Right atrium auricular region (tissue), 2 donors: ENCODE data around the gene PPFIA3. TPM values are rescaled to one million over a fixed set of nuclear protein-coding genes. Genes with fewer than 3 reads are reported as not detected.

Source experiments
- DNase-seq: peaks from one replicate; pipeline ENCODE4 v3.0.0-alpha.2; 2019; ENCODE audit warnings: low spot score
- H3K27ac ChIP-seq, 2 donors: fragments of 200-600 bp; sonication (generic); 1 replicate in 1 of 2; 2 replicates in 1 of 2; pipeline ENCODE4 v1.5.1; 2016 to 2019
- H3K27me3 ChIP-seq, 2 donors: fragments of 200-600 bp; sonication (generic); one replicate each; pipeline versions ENCODE4 v1.5.1 to v1.6.0; 2017 to 2019
- H3K36me3 ChIP-seq: fragments of 200-600 bp; sonication (generic); one replicate; pipeline ENCODE4 v1.5.1; 2016
- H3K4me1 ChIP-seq, 2 donors: fragments of 200-600 bp; sonication (generic); one replicate each; pipeline versions ENCODE4 v1.5.1 to v1.6.0; 2017 to 2019
- H3K4me3 ChIP-seq, 2 donors: fragments of 200-600 bp; sonication (generic); 1 replicate in 1 of 2; 2 replicates in 1 of 2; pipeline ENCODE4 v1.5.1; 2017 to 2019; ENCODE audit warnings: mild to moderate bottlenecking in 1 of 2, moderate library complexity in 1 of 2
- H3K9me3 ChIP-seq, 2 donors: fragments of 200-600 bp; sonication (generic); one replicate each; pipeline ENCODE4 v1.5.1; 2019
- total RNA-seq, 2 donors: library from RNA; depleted of rRNA; stranded (reverse); fragments of >200 nt; gene quantifications; one replicate each; pipeline ENCODE4 v1.1.0, GENCODE V29; 2016
- TF ChIP-seq, protein P1 (sequence below), 2 donors: fragments of 200-600 bp; sonication (generic); IDR thresholded peaks; one replicate each; pipeline ENCODE4 v1.5.1; 2019; ENCODE audit warnings: antibody characterized with exemption in 2 of 2

The PPFIA3 gene
- total RNA-seq, 2 donors from 2014 or later: 5.0 to 6.8 TPM

DNA sequence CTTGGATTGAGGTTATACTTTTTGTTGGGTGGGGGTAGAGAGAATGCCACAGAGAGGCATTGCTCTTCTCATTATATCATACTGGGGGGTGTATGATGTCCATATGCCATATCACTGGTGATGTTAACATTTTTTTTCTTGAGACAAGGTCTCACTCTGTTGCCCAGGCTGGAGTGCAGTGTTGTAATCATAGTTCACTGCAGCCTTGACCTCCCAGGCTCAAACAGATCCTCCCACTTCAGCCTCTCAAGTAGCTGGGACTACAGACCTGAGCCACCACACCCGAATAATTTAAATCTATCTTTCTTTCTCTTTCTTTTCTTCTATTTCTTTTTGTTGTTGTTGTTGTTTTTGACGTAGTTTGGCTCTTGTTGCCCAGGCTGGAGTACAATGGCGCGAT lies 39.0 kb upstream of the PPFIA3 start:
- peaks cover 0 to 5% of the 10 kb centered on the region in 2 donors for H3K4me1 ChIP-seq
- no peaks in the 10 kb centered on the region for H3K36me3 ChIP-seq
- H3K4me3 ChIP-seq: no peak overlapping the region
- no peaks in the 10 kb centered on the region for H3K27me3 ChIP-seq
- H3K9me3 ChIP-seq: no peaks in the 10 kb centered on the region
- H3K27ac ChIP-seq: no peak overlapping the region
- no peak for DNase-seq
- TF ChIP-seq, protein P1, sequence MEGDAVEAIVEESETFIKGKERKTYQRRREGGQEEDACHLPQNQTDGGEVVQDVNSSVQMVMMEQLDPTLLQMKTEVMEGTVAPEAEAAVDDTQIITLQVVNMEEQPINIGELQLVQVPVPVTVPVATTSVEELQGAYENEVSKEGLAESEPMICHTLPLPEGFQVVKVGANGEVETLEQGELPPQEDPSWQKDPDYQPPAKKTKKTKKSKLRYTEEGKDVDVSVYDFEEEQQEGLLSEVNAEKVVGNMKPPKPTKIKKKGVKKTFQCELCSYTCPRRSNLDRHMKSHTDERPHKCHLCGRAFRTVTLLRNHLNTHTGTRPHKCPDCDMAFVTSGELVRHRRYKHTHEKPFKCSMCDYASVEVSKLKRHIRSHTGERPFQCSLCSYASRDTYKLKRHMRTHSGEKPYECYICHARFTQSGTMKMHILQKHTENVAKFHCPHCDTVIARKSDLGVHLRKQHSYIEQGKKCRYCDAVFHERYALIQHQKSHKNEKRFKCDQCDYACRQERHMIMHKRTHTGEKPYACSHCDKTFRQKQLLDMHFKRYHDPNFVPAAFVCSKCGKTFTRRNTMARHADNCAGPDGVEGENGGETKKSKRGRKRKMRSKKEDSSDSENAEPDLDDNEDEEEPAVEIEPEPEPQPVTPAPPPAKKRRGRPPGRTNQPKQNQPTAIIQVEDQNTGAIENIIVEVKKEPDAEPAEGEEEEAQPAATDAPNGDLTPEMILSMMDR (IDR thresholded peaks at IDR 0.05): no peak

- no peaks in the 10 kb centered on the region for H3K36me3 ChIP-seq
- no peaks in the 10 kb centered on the region for H3K27me3 ChIP-seq
- peaks cover 0 to 11% of the 10 kb centered on the region in 2 donors for H3K4me1 ChIP-seq
- H3K4me3 ChIP-seq: no peak overlapping the region
- TF ChIP-seq, protein P1 (IDR thresholded peaks at IDR 0.05): no peak
- no peaks in the 10 kb centered on the region for H3K9me3 ChIP-seq
- DNase-seq: no peak
- H3K27ac ChIP-seq: no peak overlapping the region
Observed at GRCh38 chr19:49081273-49081672, 38.1 kb upstream of the PPFIA3 start.

- peaks cover 16% of the 10 kb centered on the region for H3K36me3 ChIP-seq
- TF ChIP-seq, protein P1 (IDR thresholded peaks at IDR 0.05): no peak
- H3K27me3 ChIP-seq: no peaks in the 10 kb centered on the region
- no peaks in the 10 kb centered on the region for H3K9me3 ChIP-seq
- peak overlapping the region; percentile 85 to 93 for H3K27ac ChIP-seq
- peaks cover 0 to 32% of the 10 kb centered on the region in 2 donors for H3K4me1 ChIP-seq
- peak overlapping the region; percentile 83 to 94 for H3K4me3 ChIP-seq
- DNase-seq: no peak
Observed at GRCh38 chr19:49084206-49085019, 34.9 kb upstream of the PPFIA3 start.

DNA sequence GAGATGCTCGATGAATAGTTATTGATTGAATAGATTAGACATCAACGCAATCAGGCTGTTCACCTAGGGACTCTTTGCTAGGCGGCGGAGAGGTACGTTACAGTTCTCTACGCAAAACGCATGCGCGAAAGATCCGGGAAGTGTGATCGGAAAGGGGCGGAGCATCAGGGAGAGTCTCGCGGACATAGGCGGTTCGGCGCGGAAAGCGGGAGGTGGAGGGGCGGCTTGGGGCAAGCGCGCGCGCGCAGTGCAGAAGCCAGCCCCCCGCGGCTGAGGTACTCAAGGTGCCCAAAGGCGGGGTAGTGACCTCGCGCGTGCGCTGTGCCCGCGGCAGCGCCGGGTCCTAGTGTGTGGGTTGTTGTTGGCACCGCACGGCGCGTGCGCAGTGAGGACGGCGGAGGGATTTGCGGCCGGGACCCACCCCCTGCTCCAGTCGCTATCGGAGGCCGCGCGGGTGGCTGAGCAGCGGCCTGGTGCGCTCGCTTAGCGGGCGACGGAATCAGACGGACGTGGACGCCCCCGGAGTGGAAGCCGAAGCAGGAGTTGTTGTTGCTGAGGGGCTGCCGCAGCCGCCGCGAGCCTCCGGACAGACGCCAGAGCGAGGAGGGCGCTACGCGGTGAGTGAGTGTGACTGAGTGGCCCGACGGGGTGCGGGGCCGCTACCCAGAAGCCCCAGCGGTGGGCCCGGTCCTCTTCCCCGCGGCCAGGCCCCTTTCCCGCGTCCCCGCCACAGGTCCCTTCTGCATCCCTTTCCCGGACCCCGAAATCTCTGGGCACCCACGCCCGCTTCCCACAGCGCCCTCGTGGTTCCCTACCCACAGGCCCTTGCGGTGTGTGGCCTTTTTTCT lies 34.1 kb upstream of the PPFIA3 start, which contains the start of gene SNRNP70:
Gene SNRNP70 (plus strand): TSS at position 432 of the 848 bp plus-strand sequence. CDS start 964 bp downstream, outside the sequence.
- Histone ChIP-seq H3K4me1 (peaks cover 0 to 32% of the 10 kb centered on the region in 2 donors), H3K4me3 (peak within 1 kb of the TSS; percentile 83 to 94), H3K27ac (peak within 1 kb of the TSS; percentile 85 to 93), H3K36me3 (peaks cover 24% of the 10 kb centered on the region), H3K27me3 (no peaks in the 10 kb centered on the region), H3K9me3 (no peaks in the 10 kb centered on the region)
- TF ChIP-seq, protein P1 (IDR thresholded peaks at IDR 0.05): peak in 1 of 2 donors; percentile 27
- peak; percentile 99 for DNase-seq

DNA sequence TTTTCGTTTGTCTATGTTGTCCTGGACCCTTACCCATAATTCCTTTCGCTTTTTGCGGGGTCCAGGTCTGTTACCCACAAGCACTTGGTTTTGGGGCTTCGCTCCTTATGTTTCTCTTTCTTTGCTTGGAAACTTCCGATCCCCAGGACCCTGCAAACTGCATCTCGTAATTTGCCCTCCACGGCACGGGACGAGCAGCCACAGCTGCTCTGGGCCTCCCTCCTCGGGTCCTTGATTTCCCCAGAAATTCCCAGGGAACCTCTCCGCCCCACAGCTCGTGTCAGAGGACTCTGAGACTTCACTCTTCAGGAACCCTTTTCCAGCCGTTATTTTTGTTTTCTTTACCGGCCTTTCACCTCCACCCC lies 33.5 kb upstream of the PPFIA3 start:
- DNase-seq: no peak
- peak overlapping the region; percentile 83 to 94 for H3K4me3 ChIP-seq
- H3K4me1 ChIP-seq: peaks cover 0 to 32% of the 10 kb centered on the region in 2 donors
- peak overlapping the region; percentile 85 to 93 for H3K27ac ChIP-seq
- H3K9me3 ChIP-seq: no peaks in the 10 kb centered on the region
- peaks cover 30% of the 10 kb centered on the region for H3K36me3 ChIP-seq
- TF ChIP-seq, protein P1 (IDR thresholded peaks at IDR 0.05): no peak
- no peaks in the 10 kb centered on the region for H3K27me3 ChIP-seq
